Transverse colon (tissue), 3 donors: Measurements from ENCODE around the gene ARG2.

Experiments used
- EP300 ChIP-seq: sonication (generic); formaldehyde crosslinking; IDR thresholded peaks from one replicate; pipeline ENCODE4 v1.6.1; 2017; ENCODE audit warnings: antibody characterized with exemption, low read depth
- POLR2A ChIP-seq: fragments of 450-650 bp; IDR thresholded peaks from one replicate; pipeline ENCODE4 v1.6.1; 2016; ENCODE audit warnings: antibody characterized with exemption, mild to moderate bottlenecking, moderate library complexity
- TF ChIP-seq, protein P1 (sequence below), 5 experiments: fragments of 200-600 bp in 3 of 5; fragments of 450-650 bp in 2 of 5; sonication (generic) in 3 of 5; IDR thresholded peaks; 1 replicate in 2 of 5; 2 replicates in 3 of 5; pipeline ENCODE4 v1.5.1; 2016 to 2017; ENCODE audit warnings: antibody characterized with exemption in 5 of 5, inconsistent platforms in 3 of 5, mild to moderate bottlenecking in 2 of 5, moderate library complexity in 1 of 5

DNA sequence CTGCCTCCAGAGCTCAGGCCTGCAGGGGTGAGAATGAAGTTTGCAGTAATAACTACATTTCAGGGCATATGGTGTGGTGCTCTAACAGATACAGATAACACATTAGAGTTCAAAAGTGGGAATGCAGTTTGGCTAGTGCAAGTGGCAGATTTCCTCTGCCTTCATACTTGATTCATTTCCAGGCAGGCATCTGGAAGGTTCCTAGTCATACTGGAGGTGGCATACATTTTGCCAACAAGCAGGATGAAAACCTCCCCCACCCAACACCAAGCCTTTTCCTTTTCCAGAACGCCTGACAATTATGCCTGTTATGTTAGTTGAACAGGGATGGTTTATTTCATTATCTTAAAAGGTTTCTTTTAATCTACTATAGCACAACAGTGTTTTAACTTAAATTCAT lies 30.4 kb downstream of the ARG2 start:
- TF ChIP-seq, protein P1, sequence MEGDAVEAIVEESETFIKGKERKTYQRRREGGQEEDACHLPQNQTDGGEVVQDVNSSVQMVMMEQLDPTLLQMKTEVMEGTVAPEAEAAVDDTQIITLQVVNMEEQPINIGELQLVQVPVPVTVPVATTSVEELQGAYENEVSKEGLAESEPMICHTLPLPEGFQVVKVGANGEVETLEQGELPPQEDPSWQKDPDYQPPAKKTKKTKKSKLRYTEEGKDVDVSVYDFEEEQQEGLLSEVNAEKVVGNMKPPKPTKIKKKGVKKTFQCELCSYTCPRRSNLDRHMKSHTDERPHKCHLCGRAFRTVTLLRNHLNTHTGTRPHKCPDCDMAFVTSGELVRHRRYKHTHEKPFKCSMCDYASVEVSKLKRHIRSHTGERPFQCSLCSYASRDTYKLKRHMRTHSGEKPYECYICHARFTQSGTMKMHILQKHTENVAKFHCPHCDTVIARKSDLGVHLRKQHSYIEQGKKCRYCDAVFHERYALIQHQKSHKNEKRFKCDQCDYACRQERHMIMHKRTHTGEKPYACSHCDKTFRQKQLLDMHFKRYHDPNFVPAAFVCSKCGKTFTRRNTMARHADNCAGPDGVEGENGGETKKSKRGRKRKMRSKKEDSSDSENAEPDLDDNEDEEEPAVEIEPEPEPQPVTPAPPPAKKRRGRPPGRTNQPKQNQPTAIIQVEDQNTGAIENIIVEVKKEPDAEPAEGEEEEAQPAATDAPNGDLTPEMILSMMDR (IDR thresholded peaks at IDR 0.05), result no peak
- no peak for TF ChIP-seq POLR2A
- no peak for TF ChIP-seq EP300
